Right ventricle myocardium superior (tissue), 1 donor: Measurements from ENCODE around the gene PTPRN2. TPM values are rescaled to one million over a fixed set of nuclear protein-coding genes. Genes with fewer than 3 reads are reported as not detected.

Experiments used
- ATAC-seq: fragments of 200-7000 bp; cut with Tn5 transposase; one replicate; pipeline ENCODE4 v1.9.1; 2020; ENCODE audit warnings: mild to moderate bottlenecking; ENCODE audit not compliant: poor library complexity
- DNase-seq: peaks from one replicate; pipeline ENCODE4 v3.0.0-alpha.2; 2020
- intact Hi-C: fragments of 100-400 bp; cut with DNase I; formaldehyde crosslinking; loops from one replicate; pipeline ENCODE4 v1.11.2; 2022
- total RNA-seq: library from RNA; stranded (reverse); fragmentation: NEBNext Ultra II Directional; extraction: Animal tissue kit (Norgen Biotek cat#: 25700); gene quantifications from one replicate; pipeline ENCODE4 v1.2.1, GENCODE V29; 2021
- donor health status: DM: no; HTN: yes; CAD: no; lungs with severe emphysema.

Gene PTPRN2
- total RNA-seq, 1 donor from 2014 or later: 1.2 TPM

DNA sequence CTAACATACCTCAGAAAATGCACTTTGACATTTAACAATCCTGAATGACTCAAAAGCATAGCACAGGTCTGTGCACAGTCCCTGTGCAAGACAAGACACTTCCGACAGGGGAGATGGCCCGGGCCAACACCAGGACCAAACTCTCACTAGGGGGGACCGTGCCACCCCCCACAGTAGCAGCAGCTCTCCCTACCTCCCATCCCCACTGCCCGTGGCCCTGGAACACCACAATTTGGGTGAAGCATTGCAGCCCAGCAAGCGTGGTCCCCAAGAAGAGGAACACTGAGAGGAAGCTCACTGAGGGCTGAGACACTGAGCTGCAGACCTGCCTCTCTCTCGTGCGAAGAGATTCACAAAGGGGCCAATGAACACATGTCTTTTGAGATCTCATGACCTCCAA is 26.0 kb downstream of the PTPRN2 start:
- DNase-seq (no peak), ATAC-seq (no peak)
- intact Hi-C loops: no loop called here

DNA sequence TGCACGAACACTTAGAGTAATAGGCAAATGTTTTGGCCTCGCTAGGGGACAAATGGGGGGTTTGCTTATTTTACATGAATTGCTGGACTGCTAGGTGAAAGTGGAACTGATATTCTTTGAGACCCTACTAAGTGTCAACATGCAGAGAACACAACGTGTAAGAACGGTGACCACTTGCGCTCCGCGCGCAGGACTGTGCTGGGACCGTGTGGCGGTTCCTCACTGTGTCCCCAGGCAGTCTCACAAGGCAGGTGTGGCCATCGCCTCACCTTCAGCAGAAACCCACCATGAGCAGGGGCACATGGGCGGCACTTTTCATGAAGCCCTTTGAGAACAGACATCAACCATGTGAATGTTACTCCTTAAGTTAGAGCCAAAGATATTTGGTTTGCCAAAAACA is 27.2 kb downstream of the PTPRN2 start:
- intact Hi-C loops: no loop called here
- DNase-seq (no peak), ATAC-seq (no peak)

DNA sequence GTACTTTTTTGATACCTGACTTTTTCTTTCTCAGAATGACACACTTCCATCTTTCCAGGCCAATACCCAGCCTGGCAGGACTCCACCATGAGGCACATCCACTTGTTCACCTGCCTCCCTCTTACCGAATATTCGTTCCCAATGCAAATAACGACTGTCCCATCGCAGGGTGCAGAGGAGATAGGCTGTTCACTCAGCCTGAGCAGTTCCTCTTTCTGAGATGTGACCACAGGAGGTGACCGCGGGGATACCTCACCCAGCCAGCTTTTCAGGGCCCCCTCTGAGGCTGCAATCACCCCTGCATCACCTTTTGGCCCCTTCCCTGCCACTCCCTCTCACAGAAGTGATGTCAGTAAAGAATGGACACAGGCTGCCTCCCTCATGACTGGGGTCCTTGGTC is 28.3 kb downstream of the PTPRN2 start:
- DNase-seq: no peak
- intact Hi-C loops: no loop called here
- ATAC-seq: no peak

DNA sequence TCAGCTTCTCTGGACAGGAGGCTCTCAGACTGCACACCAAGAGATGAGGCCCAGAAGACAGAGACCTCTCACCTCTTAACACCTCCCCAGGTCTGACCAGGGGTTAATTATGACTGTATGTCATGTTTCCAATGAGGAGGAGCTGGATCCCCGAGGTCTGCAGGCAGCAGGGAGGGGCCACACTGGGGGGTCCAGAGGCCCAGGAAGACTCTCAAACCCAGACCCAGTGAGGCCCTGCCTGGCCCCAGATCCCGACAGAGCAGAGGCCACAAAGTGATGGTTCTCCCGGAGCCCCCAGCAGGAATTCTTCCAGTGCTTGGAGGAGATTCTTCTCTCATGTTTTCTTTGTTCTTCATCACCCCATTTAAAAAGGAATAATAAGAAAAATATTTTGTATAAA is 28.8 kb downstream of the PTPRN2 start:
- ATAC-seq (no peak), DNase-seq (no peak)
- intact Hi-C loops: no loop called here

DNA sequence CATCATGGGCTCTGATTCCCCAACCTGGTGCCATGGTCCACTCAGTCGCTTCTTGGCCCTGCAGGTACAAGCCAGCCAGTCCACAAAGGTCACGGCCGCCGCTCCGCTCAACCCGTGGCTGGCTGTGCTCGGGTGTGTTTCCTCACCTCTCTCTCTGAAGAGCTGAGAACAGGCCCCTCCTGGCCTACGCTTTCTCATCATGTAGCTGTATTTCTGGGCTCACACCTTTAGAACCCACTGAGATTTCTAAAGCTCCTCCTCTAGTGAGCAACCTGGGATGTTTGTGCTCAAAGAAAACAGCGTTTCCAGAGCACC is 30.2 kb downstream of the PTPRN2 start:
- intact Hi-C loops: no loop called here
- ATAC-seq (no peak), DNase-seq (no peak)

DNA sequence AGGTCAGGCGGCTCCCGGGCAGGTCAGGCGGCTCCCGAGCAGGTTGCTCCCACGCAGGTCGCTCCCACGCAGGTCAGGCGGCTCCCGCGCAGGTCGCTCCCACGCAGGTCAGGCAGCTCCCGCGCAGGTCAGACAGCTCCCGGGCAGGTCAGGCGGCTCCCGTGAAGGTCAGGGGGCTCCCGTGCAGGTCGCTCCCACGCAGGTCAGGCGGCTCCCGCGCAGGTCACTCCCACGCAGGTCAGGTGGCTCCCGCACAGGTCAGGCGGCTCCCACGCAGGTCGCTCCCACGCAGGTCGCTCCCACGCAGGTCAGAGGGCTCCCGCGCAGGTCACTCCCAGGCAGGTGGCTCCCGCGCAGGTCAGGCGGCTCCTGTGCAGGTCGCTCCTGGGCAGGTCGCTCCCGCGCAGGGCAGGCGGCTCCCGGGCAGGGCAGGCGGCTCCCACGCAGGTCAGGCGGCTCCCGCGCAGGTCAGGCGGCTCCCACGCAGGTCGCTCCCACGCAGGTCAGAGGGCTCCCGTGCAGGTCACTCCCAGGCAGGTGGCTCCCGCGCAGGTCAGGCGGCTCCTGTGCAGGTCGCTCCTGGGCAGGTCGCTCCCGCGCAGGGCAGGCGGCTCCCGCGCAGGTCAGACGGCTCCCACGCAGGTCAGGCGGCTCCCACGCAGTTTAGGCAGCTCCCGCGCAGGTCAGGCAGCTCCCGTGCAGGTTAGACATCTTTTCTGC is 30.7 kb downstream of the PTPRN2 start:
- intact Hi-C loops: no loop called here
- ATAC-seq: no peak
- no peak for DNase-seq

DNA sequence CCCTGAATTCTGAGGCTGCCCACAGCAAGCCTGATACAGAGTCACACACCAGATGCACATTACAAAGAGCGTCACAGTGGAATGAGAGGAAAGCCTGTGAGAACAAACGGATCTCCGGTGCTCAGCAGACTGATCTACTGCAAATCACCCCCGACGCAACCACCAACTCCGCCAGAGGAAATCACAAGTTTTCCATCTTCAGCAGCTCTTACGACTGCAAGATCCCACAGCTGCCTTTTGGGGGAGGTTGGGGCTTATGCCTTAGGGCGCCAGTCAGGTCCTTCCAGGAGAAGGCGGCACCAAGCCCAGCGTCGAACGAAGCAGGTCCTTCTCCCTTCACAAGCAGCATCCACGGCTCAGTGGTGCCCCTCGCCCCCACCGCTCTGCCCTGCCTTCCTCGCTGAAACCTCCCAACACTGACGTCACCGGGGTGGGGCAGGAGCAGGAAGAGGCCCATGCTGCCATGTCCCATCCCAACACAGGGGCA is 32.5 kb downstream of the PTPRN2 start:
- intact Hi-C loops: no loop called here
- ATAC-seq (no peak), DNase-seq (no peak)

DNA sequence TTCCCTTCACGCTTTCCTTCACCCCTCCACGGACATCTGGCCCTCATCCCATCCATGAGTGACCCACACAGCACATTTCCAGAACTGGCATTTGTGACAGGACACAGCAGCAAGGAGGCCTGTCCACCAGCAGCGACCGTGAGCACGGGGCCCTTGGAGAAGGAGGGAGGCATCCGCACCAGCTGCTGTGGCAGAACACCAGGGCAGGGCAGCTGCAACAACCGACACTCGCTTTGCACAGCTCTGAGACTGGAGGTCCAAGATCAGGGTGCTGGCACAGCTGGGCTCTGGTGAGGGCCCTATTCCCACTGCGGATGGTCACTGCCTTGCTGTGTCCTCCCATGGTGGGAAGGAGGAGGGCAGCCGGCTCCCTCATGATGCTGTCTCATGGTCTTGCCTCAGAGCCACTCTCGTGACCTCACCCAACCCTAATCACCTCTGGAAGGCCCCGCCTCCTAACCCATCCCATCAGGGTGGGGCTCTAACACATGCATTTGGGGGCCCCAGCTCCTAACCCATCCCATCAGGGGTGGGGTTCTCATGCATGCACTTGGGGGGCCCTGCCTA is 36.7 kb downstream of the PTPRN2 start:
- DNase-seq: no peak
- intact Hi-C loops: no loop called here

DNA sequence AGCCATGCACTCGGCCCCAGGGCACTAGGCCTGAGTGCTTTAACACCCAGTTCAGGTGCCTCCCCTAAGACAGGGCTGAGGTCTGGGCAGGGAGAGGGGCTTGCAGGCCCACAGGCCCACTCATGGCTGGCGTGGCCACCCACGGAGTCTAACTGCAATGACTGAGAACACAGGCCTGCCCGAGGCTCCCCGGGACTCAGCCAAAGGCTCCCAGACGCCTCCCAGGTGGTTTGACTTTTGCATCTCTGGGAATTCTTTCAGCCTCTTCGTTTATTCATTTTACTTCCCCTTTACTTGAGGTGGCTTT is 37.3 kb downstream of the PTPRN2 start:
- DNase-seq (no peak), ATAC-seq (no peak)
- intact Hi-C loops: no loop called here

More for the DNA sequence above, 36.7 kb downstream of the PTPRN2 start:
- no peak for ATAC-seq

DNA sequence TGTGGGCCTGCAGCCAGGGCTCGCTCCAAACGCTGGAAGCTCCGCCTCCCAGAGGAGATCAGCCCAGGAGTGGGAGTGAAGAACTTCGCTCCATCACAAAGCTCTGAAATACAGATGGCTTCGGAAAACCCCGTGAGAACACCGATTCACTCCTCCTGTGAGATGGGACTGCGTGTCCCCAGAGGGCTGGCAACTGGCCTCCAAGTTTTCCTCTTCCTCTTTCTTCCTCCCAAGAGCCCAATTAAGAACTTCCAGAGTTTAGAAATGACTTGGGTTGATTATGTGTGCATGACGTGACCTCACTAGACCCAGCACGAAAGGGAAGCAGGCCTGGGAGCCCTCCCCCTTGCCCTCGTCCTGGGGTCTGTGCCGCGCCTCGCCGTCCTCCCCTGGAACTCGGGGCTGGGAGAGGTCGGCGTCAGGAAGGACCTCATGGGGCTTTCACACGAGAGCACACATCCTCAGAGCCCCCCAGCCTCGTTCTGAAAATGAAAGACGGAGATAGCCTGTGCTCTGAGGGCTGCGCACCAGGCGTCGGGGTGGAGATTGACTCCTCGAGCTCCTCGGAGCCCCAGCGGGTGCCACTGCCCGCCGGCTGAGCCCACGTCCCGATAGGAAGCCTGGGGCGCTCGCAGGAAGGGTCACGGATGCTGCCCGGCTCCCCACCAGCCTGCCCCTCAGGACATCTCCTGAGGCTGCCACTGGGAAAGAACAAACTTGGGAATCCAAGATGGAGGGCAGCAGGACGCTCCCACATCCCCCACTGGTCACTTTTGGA is 37.8 kb downstream of the PTPRN2 start:
- ATAC-seq: peak; percentile 83
- intact Hi-C loops: no loop called here
- DNase-seq: peak; percentile 62

DNA sequence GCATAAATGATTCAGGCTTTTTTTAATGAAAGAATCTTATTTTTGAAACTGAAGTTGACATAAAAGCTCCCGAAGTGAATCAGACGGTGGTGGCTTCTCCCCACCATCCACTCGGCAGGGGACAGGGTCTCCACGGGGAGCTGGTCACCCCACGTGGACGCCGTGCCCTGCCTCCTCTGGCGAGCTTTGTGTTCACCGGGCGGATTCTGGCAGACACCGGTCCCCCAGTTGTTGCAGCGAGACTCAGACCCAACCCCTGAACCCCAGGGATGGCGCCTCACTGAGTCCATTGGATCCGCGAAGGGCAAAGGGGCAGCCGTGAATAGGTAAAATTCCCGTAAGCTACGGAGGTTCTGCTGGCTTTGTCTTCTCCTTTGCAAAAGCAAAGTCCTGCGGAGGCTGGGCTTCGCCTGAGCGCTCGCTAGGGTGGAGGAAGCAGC is 38.4 kb downstream of the PTPRN2 start:
- ATAC-seq (no peak), DNase-seq (no peak)
- intact Hi-C loops: no loop called here

DNA sequence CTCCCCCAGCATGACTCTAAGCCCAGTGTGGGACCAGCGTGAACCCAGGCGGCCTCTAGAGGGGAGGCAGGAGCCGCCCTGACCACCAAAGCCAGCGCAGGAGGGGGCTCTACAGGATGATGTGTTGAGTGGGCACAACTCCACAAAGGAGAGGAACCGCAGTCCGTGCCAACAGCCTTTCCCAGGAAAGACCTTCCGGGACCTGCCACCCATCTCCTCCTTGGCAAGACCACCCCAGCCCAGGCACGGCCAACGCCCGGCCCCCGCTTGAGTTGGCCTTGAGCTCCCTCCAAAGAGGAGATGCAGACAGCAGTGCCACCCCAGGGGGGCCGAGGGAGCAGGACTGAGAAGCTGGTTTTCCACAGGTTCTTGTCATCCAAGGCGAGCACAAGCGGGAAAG is 38.9 kb downstream of the PTPRN2 start:
- DNase-seq (no peak), ATAC-seq (no peak)
- intact Hi-C loops: no loop called here

DNA sequence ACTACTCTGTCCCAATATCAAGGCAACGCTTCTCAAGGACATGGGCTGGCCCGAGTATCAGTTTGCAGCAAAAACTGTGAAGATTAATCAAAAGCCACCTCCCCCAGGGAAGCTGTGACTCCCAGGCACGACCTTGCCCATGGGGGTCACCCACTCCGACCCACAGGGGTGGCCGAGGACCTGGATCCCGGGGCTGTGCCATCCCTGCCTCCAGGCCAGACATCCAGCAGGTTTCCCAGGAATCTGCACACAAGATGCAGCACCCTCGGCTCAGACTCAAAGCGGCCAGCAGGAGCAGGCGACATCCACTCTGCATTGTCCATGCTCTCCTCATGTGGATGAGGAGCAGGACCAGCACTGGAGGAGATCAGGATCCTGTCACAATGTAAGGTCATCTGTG is 39.8 kb downstream of the PTPRN2 start:
- DNase-seq: no peak
- intact Hi-C loops: no loop called here
- ATAC-seq: no peak

DNA sequence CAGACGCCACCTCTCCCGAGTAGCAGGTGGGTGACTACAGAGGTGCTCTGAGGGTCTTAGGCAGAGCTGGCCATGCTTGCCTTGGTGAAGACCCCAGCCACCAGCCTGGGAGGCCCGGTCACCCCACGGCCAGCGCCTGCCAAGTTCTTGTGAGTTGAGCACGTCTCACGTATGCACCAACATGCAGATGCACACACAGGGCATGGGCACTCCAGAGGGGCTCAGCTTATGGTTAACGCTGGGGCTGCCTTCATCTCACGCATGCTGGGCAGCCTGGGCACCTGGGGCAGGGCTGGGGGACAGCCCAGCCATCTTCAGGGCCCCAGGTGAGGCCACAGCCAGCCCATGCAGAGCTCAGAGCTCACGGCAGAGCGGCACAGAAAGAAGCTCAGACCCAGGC is 41.0 kb downstream of the PTPRN2 start:
- intact Hi-C loops: no loop called here
- ATAC-seq (no peak), DNase-seq (no peak)

DNA sequence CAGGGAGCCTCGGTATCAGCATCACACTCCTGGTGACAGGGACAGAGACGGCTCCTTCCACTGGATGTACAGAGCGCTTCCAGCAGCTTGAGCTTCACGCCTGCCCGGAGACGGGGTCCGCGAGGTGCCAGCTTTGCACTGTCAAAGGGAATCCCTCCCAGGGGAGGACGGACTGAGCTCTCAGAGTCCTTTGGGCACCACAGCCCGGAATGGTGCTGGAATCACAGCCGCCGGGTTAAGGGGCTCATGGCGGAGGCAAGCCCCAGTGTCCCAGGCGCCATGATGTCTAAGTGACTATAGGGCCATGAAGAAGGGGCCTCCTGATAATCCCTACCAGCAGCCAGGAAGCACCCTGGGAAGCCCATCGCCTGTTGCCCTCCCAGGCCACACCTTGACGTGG is 41.4 kb downstream of the PTPRN2 start:
- intact Hi-C loops: no loop called here
- ATAC-seq (no peak), DNase-seq (no peak)

DNA sequence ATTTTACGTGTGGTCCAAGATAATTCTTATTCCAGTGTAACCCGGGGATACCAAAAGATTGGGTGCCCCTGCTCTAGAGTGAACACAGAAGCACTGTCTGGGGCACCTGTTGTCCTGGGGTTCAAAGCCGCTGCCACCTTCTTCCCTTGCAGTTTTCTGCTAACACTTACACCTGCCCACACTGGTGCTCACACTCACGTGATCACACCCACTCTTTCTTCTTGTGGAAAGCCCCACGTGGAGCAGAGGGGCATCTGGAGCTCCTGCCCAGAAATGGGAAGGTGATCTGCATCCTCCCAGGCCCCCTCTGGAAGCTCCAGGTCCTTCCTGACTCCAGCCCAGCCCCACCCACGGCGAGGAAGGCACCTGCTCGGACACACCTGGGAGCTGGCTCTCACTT is 42.9 kb downstream of the PTPRN2 start:
- DNase-seq: no peak
- ATAC-seq: no peak
- intact Hi-C loops: no loop called here

DNA sequence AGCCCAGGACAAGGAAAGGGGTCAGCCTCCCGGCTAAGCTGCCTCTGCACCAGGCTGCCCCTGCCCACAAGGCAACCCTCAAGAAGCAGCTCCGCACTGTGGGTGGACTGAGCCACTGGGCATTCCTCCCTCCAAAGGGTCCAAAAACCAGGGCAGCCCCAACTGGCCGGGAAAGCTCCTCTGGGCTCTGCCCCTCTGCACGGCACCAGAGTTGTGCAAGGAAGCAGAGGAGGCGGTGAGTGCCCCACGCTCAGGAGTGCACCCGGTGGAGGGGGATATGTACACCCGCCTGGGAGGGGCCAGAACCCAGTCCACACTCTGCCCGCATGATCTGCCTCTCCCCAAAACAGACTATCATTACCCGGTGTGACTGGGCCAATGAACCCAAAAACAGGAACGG is 43.8 kb downstream of the PTPRN2 start:
- DNase-seq (no peak), ATAC-seq (no peak)
- intact Hi-C loops: no loop called here

DNA sequence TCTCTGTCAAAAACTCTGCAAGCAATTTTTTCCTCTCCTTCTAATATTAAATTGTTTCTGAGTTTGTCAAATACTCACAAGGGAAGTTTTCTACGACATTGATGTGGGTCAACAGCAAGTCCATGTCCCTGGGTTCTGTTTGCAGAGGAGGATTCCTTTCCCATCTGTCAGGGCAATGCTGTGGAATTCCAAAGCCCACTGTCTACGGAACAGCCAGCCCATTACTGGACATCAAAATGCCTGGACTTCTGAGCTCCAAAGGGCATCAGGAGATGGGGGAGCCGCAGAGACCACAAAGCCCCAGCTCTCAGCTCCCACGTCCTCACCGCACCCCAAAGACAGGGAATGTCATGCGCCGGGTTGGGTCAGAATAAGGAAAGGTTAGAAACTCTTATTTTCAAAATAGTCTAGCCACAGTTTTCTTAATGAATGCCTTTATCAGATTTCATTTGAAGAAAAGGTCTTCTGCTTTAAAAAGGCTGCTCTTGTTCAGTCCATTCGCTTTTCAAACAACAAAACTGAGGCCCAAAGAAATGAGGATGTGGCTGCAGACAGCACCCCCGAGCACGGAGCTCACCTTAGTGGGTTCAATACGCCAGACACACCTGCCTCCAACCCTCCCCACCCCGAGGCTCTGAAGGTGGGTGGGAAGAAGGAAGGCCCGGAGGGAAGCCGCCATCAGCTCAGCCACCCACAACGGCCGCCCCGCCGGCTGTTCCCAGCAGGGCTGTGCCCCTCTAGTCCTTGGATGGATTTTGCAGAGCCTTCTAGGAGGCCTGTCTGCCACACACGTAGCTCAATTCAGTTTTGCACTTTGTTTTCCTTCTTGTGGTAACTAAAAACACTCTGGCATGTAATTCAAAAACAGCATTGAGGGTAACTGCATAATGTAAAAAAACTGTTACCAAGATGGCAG is 44.7 kb downstream of the PTPRN2 start:
- no peak for ATAC-seq
- DNase-seq: no peak
- intact Hi-C loops: no loop called here

DNA sequence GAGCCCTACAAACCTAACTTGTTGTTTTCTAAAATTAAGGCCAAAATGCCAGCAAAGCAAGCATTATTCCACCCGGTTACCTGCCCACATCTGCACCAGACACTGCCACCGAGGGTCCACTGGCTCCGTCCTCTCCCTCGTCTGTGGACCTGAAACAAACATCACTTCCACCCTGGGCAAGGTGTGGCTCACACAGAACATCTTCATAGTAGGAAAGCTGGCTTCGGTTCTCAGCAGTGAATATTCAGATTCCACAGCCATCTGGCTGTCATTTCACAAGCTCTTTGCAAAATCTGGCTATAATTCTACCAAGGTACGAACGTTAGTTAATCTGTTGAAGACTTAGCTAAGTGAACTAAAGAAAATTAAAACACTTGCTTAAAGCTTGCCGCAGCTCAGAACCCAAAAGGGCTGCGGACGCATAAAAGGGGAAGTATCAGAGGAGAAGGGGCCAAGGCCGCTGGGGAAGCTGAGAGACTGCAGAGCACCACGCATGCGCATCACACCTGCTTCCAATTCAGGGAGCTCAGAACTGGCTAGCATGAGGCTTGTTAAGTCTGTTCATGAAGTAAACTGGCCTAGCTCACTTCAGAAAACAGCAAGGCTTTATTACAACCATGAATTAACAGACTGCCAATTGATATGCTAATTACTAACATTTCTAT is 46.1 kb downstream of the PTPRN2 start:
- peak; percentile 63 for DNase-seq
- intact Hi-C loops: no loop called here
- no peak for ATAC-seq
